Body of pancreas (tissue), 4 donors: Measurements from ENCODE around the gene VTA1.

Source experiments
- CTCF ChIP-seq, 7 experiments: fragments of 450-650 bp in 4 of 7; fragments of 200-600 bp in 3 of 7; sonication (generic) in 3 of 7; IDR thresholded peaks; one replicate each; pipeline ENCODE4 v1.5.1; 2016 to 2019; ENCODE audit warnings: antibody characterized with exemption in 7 of 7
- POLR2A ChIP-seq, 3 donors: fragments of 450-650 bp; IDR thresholded peaks; one replicate each; pipeline ENCODE4 v1.6.1; 2016; ENCODE audit warnings: antibody characterized with exemption in 3 of 3, mild to moderate bottlenecking in 2 of 3

- TF ChIP-seq CTCF (IDR thresholded peaks at IDR 0.05) (no peak), POLR2A (IDR thresholded peaks at IDR 0.05) (no peak)
Observed at GRCh38 chr6:142218446-142218845, 71.4 kb downstream of the VTA1 start.
